Hematopoietic multipotent progenitor cell treated with erythropoietin and hydrocortisone succinate and interleukin-3 and kit ligand, for 8 days (in vitro differentiated cells): ENCODE measurements around the gene CKLF.
"Not testable (repeated sequence)": the region's sequence is repeated elsewhere in the genome, so short reads cannot be mapped to it uniquely, and the experiment has no call there.

Experiments
- DNase-seq: peaks from one replicate; pipeline ENCODE4 v3.0.0-alpha.2; 2015

Gene CKLF

DNA sequence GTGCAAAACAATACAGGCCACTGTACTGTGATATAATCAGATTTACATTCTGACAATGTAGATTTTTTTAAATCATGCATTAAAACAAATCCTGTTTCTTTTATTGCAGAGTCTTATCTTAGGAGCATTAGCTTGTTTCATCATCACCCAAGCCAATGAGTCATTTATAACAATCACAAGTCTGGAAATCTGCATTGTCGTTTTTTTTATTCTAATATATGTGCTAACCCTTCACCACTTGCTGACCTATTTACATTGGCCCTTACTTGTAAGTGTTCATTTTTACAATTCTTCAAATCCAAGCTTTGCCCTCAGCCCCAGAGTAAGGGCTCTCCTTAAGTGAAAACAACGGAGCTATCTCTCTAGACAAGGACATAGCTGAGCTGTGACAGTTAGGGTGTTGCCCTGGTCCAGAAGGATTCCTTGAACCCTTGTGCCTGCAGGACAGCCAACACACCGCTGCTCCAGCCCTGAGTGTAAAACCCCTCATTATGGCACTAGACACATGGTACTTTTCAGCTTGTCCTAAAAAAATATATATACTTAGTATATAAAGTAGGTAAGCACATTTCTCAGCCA, 17.5 kb downstream of the CKLF start:
- DNase-seq, result peak; percentile 42

GRCh38 chr16:66572356-66572755, 20.0 kb downstream of the CKLF start:
- DNase-seq, result peak; percentile 77

- no peak for DNase-seq
Observed at GRCh38 chr16:66574081-66574480, 21.7 kb downstream of the CKLF start.

- peak; percentile 76 for DNase-seq
Observed at GRCh38 chr16:66574531-66574930, 22.2 kb downstream of the CKLF start.

DNA sequence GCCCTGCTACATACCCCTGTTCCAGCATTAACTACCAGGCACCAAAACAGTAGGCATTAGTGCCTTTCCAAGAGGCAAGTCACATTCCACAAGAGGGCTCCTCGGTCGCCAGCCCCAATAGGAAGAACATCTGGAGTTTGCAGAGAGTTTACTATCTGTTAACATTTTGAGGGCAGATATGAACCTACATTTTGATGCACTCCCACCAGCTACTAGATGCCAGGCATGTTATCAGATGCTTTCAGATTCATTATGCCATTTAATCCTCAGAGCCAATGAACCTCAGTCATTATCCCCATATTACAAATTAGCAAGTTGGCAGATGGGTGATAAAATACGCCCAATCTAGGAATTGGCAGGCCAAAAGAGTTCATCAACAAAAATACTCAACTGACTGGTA, 22.7 kb downstream of the CKLF start:
- peak; percentile 84 for DNase-seq

DNA sequence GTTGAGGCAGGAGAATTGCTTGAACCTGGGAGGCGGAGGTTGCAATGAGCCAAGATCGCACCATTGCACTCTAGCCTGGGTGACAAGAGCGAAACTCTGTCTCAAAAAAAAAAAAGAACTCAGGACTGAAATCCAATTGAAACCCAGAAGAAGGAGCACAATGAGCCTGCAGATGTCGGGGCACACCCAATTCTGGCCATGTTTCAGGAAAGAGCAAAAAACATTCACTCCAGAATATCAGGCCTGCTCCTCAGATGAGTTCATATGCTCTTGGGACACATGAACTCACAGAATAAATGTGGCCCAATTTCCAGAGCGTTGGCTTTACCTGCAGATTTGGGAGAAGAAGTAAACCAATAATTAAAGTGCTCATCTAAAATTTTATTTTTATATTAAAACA, 23.9 kb downstream of the CKLF start:
- no peak for DNase-seq

DNA sequence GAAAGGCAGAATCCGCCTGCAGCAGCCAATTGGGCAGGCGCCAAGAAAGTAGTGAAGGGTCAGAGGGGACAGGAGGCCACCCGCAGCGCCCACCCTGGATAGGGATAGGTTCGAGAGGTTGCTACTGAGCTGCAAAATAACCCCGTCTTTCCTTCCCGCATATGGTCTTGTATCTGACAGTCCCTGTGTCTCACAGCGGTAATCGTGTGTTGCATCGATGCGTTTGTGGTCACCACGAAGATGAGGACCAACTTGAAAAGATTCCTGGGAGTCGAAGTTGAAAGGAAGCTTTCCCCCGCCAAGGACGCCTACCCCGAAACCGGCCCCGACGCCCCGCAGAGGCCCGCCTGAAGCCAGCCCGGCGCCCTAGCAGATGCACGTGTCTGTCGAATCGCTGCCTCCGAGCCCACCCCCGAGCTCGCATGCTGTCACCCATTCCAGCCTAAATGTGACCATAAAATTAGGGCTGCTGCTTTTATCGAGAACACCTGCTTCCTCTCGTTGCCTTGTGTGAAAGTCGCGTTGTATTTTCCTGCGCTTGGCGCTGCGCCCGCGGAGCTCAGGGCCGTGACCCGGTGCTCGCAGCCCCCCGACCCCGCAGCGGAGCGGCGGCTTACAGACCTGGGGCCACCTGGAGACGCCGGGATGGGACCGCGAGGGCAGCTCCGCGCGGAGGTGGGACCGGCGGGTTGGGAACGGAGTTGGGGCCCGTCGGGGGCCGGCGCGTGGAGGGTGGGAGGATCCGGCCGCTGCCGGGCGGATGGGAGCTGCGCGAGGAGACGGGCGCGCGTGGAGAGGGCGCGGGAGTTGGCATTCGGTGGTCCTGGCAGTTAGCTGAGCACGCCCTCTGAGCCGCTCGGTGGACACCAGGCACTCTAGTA, 26.5 kb downstream of the CKLF start, which contains the start of gene CMTM2:
Gene CMTM2, plus strand, starts transcription at position 813 of the 881 bp plus-strand sequence. CDS start 145 bp downstream, outside the sequence.
- peak; percentile 33 for DNase-seq

DNA sequence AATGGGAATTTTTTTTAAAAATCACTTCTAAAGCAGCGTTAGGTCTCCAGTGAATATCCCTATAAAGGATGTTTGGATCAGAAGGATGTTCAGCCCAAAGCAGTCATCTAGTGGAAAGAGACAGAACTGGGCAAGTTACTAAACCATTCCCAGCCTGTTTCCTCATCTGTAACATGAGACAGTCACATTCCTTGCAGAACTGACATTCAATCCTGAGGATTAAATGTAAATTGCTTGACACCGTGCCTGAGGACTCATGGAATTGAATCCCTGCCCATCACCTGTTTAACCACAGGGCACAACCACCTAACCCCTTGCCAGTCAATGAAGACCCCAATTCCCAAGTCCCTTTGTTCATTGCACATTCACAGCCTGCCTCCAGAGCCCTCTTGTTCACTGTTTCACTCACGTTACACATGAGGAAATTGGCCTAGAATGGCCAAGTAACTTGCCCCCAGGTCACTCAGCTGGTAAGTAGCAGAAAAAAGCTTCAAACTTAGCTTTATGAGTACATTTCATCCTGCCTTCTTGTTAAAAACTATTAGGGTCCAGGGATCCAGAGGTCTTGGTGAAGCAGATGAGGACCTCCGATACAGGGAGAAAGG, 28.3 kb downstream of the CKLF start:
- no peak for DNase-seq

DNA sequence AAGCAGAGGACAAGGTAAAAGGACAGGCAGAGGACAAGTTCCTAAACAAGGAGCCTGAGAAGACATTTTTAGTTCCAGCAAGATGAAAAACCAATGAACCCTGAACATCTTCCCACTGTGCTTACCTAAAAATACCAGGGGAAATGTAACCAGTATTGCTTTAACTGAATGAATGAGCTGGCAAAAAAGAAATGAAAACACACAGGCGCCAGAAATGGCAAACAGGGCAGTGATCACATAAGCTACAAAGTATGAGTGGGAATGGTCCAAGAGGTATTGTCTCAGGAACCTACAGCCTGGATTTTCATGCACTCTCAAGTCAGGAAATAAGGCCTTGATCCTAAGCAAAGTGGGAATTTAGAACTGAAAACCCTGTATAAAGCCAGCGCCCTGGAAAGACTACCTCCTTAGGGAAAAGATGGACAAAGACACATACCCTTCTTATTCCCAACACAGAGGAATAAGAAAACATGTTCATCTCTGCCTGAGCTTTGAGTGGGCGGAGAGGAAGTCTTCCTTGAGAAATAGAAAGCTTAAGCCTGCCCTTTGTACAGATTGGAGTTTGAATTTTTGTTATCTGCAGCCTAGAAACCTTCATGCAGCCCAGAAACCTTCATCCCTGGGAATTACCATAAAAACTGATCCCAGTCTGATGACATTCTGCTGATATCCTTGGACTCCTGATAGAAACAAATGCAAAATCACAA, 29.0 kb downstream of the CKLF start:
- no peak for DNase-seq

DNA sequence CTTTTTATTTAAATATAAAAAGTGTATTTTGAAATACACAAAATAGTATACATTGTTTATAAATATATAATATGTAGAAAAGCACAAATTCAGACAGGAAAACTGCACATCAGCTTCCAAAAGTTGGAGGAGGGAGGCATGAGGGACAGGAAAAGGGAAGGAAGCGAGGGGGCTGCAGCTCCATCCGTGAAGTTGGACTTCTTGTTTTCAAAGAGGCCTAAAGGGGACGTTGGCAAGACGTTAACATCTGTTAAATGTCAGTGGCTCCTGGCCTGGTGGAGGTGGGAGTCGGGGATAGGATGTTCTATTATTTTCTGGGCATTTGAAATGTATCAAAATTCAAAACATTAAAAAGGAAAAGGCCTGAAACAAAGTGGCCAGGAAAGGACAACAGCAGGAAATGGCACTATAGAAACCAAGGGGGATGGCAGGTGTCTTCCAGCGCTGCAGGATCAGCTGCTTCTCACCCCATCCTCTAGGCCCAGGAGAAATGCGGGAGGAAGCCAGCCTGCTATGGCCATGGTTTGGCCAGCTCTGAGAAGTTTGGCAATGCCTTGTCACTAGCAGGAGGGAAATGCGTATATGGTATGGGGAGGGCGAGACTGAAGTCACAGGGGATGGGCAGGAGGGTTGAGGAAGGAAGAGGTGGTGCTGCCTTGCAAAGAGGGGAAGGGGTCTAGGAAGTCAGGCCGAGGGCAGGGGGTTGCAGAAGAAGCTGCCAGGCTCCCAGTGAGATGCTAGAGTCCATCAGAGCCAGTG, 33.3 kb downstream of the CKLF start:
- no peak for DNase-seq

- no peak for DNase-seq
Observed at GRCh38 chr16:66587881-66588600, 35.7 kb downstream of the CKLF start.

DNA sequence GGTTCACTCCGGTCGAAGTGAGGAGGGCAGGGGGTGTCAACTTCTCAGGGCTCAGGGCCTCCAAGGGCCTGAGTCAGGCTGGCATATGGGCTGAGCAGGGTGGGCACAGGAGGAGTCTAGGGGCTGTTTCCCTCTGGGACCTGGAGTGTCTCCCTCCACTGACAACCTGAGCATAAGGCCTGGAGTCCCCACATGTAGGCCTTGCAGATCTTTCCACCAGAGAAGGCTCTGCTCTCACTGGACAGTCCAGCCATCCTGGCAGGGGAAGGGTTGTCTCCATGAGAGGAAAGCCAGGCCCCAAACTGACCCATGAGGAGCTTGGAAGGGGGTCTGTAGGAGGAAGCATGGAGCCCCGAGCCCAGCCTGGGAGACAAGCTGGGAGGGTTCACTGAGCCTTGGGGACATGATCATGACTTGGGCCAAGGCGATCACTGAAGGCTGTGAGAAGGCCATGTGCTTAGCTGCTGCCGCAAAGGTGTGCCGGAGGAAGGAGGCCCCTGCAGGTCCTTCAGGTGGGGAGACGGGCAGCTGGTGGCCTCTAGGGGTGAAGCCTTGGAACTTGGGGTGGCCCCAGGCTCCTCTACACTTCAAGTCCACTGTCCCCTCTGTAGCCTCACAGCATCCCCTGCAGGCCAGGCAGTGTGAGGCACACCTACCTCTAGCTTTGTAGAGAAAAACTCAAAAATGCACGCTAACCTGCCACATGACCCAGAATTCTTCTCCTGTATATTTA, 36.8 kb downstream of the CKLF start:
- peak; percentile 89 for DNase-seq

GRCh38 chr16:66590322-66590721, 37.9 kb downstream of the CKLF start:
- no peak for DNase-seq

DNA sequence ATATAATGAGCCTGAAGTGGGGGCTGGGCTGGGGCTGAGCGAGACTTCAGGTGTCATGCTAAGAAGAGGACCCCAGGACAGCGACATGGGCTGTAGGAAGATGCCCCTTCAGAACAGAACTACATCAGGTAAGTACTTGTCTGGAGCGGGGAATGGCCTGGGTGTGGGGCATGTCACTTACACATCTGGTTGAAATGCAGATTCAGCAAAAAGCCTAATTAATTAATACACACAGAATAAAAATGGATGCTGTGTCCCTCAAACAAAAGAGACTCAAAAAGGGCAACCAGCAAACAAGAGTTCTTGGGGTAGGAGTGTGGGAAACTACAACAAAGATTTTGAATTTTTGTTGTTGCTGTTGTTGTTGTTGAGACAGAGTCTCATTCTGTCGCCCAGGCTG, 38.6 kb downstream of the CKLF start:
- DNase-seq, result no peak

- no peak for DNase-seq
Observed at GRCh38 chr16:66592241-66592640, 39.9 kb downstream of the CKLF start.

DNA sequence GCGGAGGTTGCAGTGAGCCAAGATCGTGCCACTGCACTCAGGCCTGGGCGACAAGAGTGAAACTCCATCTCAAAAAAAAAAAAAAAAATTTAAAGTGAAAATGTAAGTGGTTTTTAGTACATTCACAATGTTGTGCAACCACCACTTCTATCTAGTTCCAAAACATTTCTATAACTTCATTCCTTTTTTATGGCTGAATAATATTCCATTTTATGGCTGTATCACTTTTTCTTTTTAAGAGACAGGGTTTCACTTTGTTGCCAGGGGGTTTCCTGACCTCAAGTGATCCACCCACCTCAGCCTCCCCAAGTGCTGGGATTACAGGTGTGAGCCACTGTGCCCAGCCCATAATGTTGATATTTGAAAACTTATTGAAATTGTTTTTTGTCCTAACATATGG, 40.4 kb downstream of the CKLF start:
- no peak for DNase-seq

DNA sequence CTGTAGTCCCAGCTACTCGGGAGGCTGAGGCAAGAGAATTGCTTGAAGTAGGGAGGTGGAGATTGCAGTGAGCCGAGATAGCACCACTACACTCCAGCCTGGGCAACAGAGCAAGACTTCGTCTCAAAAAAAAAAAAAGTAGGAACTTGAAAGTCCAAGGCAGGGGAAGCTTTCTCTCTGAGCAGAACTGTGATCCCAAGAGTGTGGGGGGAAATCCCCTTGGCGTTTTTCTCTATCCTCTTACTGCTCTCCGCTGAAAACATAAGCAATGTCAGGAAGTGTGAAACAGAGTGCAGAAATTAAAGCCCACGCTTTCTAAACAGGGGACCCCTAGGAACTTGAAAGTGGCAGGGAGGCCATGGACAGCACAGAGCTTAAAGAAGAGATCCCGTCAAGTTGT, 42.4 kb downstream of the CKLF start:
- no peak for DNase-seq

- DNase-seq, result not testable (repeated sequence)
Observed at GRCh38 chr16:66596559-66596958, 44.2 kb downstream of the CKLF start.

DNA sequence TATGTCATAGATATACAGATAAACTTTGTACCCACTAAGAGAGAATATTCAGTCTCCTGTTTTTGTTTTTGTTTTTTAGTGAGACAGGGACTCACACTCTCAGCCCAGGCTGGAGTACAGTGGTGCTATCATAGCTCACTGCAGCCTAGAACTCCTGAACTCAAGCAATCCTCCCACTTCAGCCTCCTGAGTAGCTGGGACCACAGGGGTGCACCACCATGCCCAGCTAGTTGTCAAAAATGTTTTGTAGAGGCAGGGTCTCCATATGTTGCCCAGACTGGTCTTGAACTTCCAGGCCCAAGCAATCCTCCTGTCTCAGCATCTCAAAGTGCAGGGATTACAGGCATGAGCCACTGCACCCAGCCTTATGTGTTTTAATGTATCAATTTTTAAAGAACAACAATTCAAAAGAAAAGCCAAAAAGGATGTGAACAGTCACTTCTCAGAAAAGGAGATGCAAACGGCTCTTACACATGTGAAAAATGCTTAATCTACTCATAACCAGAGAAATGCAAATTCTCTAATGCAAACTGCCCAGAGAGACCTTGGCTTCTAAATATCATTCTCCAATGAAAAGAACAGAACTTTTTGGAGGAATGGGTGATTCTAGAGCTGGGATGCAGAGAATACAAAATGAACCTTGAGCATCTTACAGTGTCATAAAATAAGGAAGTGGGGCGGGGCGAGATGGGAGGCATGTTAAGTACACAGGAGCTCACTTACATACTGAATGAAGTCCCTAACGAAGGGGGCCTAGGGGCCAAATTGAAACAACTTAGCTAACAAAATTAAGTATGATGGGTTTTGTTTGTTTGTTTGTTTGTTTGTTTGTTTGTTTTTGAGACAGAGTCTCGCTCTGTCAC, 44.8 kb downstream of the CKLF start:
- DNase-seq, result no peak

DNA sequence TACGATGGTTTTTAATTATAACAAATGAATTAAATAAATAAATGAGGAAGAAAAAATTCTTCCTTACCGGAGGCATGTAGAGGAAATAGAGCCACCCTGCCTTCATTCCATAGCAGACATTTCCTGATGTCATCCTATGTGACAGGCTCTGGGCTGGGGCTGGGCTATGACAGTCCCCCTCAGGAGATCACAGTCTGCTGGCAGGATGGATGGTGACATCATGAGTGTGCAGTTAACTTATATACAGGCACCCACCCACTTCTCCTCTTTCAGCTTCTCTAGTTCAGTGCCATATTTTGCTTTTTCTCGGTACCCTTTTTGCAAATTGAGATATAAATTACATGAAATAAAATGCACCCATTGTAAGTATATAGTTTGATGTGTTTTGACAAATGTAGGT, 45.7 kb downstream of the CKLF start:
- DNase-seq, result no peak
